HUES6 (cell line): Measurements from ENCODE around the gene SYT12.

Source experiments
- H3K27ac ChIP-seq: 2 replicates; pipeline ENCODE4 v1.7.0; 2013; ENCODE audit warnings: low read depth, mild to moderate bottlenecking, low read length, inconsistent platforms
- H3K27me3 ChIP-seq: 2 replicates; pipeline ENCODE4 v1.6.1; 2013; ENCODE audit warnings: low read length; ENCODE audit not compliant: control insufficient read depth, insufficient read depth
- H3K36me3 ChIP-seq: 2 replicates; pipeline ENCODE4 v1.6.1; 2013; ENCODE audit warnings: low read length; ENCODE audit not compliant: control insufficient read depth, insufficient read depth
- H3K4me1 ChIP-seq: 2 replicates; pipeline ENCODE4 v1.6.1; 2013; ENCODE audit warnings: low read length; ENCODE audit not compliant: control insufficient read depth, insufficient read depth
- H3K4me3 ChIP-seq: 2 replicates; pipeline ENCODE4 v1.5.1; 2013; ENCODE audit warnings: low read depth, low read length
- H3K9ac ChIP-seq: one replicate; pipeline ENCODE4 v1.6.1; 2013; ENCODE audit warnings: mild to moderate bottlenecking, low read length
- H3K9me3 ChIP-seq: 2 replicates; pipeline ENCODE4 v1.6.1; 2013; ENCODE audit warnings: low read depth, low read length; ENCODE audit not compliant: control insufficient read depth, insufficient read depth

SYT12 gene

DNA sequence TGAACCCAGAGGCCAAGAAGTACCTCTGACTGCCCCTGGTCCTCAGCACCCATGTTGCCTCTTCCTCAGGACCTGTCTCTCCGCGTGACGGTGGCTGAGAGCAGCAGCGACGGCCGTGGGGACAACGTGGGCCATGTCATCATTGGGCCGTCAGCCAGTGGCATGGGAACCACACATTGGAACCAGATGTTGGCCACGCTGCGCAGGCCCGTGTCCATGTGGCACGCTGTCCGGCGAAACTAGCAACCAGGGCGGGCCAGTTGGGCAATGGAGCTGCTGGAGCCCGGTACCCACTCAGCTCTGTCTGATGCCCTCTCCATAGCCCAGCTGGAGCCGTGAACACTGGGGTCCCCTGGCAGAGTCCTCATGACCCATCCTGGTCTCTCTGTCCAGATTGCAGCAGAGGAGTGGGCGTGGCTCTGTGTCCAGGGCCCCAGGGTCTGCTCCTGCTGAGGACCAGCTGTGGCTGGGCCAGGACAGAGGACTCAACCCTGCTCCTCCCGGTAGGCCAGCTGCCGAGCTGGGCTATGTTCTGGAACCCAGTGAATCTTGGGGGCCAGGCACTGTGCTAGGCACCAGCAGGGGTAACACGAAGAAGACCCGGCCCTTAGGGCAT lies 25.7 kb downstream of the SYT12 start:
- Histone ChIP-seq H3K27ac (no peak overlapping the region), H3K4me1 (no peaks in the 10 kb centered on the region), H3K36me3 (no peaks in the 10 kb centered on the region), H3K9ac (no peak overlapping the region), H3K9me3 (no peaks in the 10 kb centered on the region), H3K4me3 (no peak overlapping the region), H3K27me3 (no peaks in the 10 kb centered on the region)

DNA sequence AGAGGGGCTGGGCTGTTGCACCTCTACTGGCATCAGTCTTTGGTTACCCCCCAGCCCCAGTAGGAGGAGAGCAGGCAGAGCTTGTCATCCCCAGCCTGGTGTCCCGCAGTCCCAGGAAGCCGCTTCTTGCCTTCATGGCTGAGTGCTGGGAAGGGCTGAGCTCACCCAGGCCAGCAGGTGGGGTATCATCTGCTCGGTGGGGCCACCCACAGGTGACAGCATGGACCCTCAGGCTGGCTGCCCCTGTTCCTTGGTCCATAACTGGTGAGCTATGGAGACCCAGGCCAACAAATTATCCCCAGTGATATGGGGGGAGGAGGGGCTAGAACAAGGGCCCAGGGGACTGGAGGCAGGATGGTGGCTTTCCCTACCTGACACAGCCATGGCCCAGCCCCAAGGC lies 27.2 kb downstream of the SYT12 start:
- peaks cover 6% of the 10 kb centered on the region for H3K4me1 ChIP-seq
- no peaks in the 10 kb centered on the region for H3K36me3 ChIP-seq
- no peak overlapping the region for H3K27ac ChIP-seq
- H3K9me3 ChIP-seq: no peaks in the 10 kb centered on the region
- H3K4me3 ChIP-seq: no peak overlapping the region
- H3K9ac ChIP-seq: no peak overlapping the region
- no peaks in the 10 kb centered on the region for H3K27me3 ChIP-seq

DNA sequence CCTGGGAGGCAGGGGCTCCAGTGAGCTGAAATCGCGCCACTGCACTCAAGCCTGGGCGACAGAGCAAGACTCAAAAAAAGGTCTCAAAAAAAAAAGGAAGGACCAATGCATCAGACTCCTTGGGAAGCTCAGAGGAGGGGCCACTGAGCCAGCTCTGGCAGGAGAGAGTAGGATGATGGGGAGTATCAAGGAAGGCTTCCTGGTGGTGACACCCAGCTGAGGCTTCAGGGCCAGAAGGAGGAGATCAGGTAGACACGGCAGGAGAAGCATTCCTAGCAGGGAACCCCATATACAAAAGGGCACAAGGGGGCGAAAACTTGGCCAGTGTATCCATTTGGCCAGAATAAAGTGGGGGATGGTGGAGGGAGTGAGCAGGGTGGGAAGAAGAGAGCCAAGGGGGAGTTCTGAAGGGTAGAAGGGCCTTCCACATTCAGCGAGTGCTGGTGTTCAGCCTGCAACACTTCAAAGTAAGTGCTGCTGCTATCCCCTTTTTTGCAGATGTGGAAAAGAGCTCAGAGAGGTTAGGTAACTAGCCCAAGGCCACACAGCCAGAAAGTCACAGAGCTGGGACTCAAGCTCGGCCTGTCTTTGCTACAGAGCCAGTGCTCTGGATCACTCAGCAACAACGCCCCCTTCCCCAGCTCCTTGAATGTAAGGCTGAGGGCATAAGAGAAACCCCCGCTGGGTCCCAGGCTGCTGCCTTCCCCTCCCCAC lies 28.4 kb downstream of the SYT12 start:
- peaks cover 18% of the 10 kb centered on the region for H3K4me1 ChIP-seq
- no peak overlapping the region for H3K9ac ChIP-seq
- H3K27ac ChIP-seq: no peak overlapping the region
- no peaks in the 10 kb centered on the region for H3K9me3 ChIP-seq
- H3K36me3 ChIP-seq: no peaks in the 10 kb centered on the region
- no peaks in the 10 kb centered on the region for H3K27me3 ChIP-seq
- H3K4me3 ChIP-seq: no peak overlapping the region

GRCh38 chr11:67051945-67052488 lies 29.1 kb downstream of the SYT12 start:
- Histone ChIP-seq H3K9me3 (no peaks in the 10 kb centered on the region), H3K4me1 (peaks cover 22% of the 10 kb centered on the region), H3K9ac (no peak overlapping the region), H3K36me3 (no peaks in the 10 kb centered on the region), H3K27ac (no peak overlapping the region), H3K27me3 (peaks cover 3% of the 10 kb centered on the region), H3K4me3 (no peak overlapping the region)

DNA sequence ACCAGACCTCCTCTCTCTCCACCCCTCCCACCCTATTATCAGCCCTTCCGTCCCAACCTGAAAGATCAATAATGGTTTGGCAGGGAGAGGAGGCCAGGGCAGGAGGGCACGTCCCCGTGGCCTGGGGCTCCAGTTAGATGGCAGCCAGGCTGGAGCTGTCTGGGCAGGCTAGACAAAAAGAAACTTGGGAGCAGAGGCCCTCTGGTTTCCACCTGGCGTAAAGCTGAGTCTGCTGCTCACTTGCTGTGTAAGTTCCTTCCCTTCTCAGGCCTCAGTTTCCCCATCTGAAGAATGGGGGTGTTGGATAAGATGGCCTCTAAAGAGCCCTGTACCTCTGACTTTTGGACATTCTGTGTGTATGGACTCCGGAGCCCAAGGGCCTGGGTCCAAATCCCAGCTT lies 30.0 kb downstream of the SYT12 start:
- Histone ChIP-seq H3K27ac (no peak overlapping the region), H3K4me1 (peaks cover 29% of the 10 kb centered on the region), H3K9me3 (no peaks in the 10 kb centered on the region), H3K4me3 (no peak overlapping the region), H3K27me3 (peaks cover 9% of the 10 kb centered on the region), H3K36me3 (no peaks in the 10 kb centered on the region), H3K9ac (no peak overlapping the region)

DNA sequence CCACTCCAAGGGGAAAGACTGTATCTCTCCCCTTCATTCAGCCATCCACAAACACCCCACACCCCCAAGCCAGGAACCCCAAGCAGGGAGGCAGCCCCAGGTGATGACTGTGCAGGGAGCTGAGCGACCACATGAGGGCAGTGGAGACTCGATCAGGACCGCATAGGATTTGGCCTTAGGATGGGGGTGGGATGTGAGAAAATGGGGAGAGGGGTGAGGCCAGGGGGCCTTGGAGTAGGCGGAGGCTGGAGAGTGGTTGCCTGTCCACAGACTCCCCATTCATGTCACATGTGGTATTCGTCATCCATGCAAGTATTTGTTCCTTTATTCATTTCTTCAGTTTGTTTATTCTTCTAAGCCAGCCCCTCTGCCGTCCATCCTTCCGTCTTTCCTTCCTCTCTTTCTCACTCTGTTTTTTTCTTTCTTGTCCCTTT lies 31.0 kb downstream of the SYT12 start:
- Histone ChIP-seq H3K27me3 (peaks cover 9% of the 10 kb centered on the region), H3K27ac (no peak overlapping the region), H3K36me3 (no peaks in the 10 kb centered on the region), H3K4me1 (peaks cover 29% of the 10 kb centered on the region), H3K9me3 (no peaks in the 10 kb centered on the region), H3K9ac (no peak overlapping the region), H3K4me3 (no peak overlapping the region)

GRCh38 chr11:67054346-67054835 lies 31.5 kb downstream of the SYT12 start:
- Histone ChIP-seq H3K27ac (no peak overlapping the region), H3K36me3 (no peaks in the 10 kb centered on the region), H3K9ac (no peak overlapping the region), H3K4me3 (no peak overlapping the region), H3K4me1 (peaks cover 29% of the 10 kb centered on the region), H3K27me3 (peaks cover 9% of the 10 kb centered on the region), H3K9me3 (no peaks in the 10 kb centered on the region)

DNA sequence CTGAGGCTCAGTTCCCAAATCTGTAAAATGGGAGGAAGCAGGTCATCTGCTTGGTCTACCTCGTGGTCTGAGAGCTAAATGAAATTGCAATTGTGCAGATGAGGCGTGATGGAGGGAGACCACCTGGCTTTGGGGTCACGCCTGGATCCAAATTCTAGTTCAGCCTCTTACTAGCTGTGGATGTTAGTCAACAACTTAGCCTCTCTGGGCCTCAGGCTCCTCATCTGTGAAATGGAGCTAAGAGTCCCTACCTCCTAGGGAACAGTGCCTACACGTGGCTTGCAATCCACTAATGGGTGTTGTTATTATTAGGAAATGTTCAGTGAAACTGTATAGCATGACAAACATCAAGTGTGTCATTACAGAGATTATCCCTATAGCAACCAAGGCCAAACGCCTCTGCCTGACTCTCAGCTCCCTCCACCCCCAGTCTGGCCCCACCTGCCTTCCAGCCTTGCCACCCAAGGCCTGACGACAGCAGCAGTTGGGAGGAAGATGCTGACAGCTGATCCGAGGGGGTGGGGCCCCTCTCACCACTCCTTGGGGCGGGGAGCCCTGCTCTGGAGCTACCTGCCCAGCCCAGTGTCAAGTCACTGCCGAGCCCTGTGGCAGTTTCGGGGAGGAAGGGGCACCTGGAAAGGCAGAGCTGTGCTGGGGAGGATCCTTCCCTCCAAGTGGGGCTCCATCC lies 32.0 kb downstream of the SYT12 start:
- H3K9me3 ChIP-seq: no peaks in the 10 kb centered on the region
- H3K36me3 ChIP-seq: no peaks in the 10 kb centered on the region
- no peak overlapping the region for H3K9ac ChIP-seq
- no peak overlapping the region for H3K4me3 ChIP-seq
- H3K27ac ChIP-seq: no peak overlapping the region
- H3K4me1 ChIP-seq: peaks cover 29% of the 10 kb centered on the region
- peaks cover 9% of the 10 kb centered on the region for H3K27me3 ChIP-seq

DNA sequence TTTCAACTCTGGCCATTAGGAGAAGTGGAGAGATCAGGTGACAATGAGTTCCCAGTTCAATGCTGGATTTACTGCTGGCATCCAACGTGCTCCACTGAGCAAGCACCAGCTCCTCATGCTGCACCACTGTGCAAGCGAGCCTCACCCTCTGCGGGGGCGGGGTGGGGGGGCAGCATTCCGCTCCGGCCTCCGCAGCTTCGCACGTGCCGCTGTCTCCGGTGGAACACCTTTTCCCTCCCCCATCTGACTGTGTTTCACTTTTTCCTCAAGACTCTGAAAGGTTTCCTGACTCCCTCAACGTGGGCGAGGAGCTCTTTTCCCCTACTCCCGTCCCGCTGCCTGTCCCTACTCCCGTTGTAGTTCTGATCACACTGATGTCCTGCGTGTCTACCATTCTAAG lies 32.9 kb downstream of the SYT12 start:
- peaks cover 9% of the 10 kb centered on the region for H3K27me3 ChIP-seq
- no peaks in the 10 kb centered on the region for H3K36me3 ChIP-seq
- no peak overlapping the region for H3K27ac ChIP-seq
- no peak overlapping the region for H3K9ac ChIP-seq
- no peaks in the 10 kb centered on the region for H3K9me3 ChIP-seq
- H3K4me3 ChIP-seq: peak overlapping the region; percentile 82
- peaks cover 29% of the 10 kb centered on the region for H3K4me1 ChIP-seq

DNA sequence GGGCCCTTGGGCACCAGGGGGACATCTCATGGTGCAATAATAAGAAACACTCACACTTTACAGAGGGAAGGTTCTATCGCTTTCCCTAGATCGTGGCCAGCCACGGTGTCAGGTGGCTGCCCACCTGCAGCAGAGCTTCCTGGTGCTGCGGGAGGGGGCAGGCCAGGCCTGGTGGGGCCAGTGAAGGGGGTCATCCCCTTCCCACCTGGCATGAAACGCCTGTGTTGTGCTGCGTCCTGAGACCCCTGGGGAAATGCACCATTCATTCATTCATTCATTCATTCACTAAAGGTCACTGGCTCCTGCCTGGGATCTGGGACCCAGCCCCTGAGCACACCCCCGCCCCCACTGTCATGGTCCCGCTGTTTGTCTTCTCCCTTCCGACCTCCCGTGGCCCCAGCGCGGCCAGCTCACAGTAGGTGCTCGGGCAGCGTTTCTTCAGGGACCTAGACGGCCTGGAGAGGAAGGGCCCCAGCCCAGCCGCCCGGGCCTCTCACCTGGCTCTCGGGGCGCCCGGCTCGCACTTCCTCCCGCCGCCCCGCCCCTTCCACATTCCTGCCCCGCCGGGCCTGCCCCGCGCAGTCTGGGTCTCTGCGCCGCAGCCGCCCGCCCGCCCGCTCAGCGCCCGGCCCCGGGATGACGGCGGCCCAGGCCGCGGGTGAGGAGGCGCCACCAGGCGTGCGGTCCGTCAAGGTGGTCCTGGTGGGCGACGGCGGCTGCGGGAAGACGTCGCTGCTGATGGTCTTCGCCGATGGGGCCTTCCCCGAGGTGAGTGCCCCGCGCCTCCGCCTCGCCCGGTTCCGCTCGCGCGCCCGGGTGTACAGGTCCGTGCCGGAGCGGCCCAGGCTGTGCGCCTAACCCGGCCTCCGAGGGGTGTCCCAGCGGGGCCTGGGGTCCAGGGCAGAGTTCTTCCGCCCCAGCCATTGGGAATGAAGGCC lies 33.6 kb downstream of the SYT12 start, which contains the start of gene RHOD:
TSS of gene RHOD (plus strand) at position 581 of the 938 bp plus-strand sequence. CDS start at position 637, 56 bp downstream.
- peaks cover 29% of the 10 kb centered on the region for H3K4me1 ChIP-seq
- H3K4me3 ChIP-seq: peak within 1 kb of the TSS; percentile 82
- no peak within 1 kb of the TSS for H3K27ac ChIP-seq
- H3K9me3 ChIP-seq: no peaks in the 10 kb centered on the region
- H3K9ac ChIP-seq: peak within 1 kb of the TSS; percentile 70
- H3K36me3 ChIP-seq: no peaks in the 10 kb centered on the region
- peaks cover 9% of the 10 kb centered on the region for H3K27me3 ChIP-seq
